GM12875 (cell line): ENCODE data around the gene ACVRL1.

Experiments used
- H3K4me3 ChIP-seq: one replicate; pipeline ENCODE4 v1.5.1; 2011; ENCODE audit warnings: low read depth, low read length, control low read depth
- TF ChIP-seq, protein P1 (sequence below): IDR thresholded peaks from 2 replicates; pipeline ENCODE4 v1.5.1; 2011; ENCODE audit warnings: low read depth, mild to moderate bottlenecking, control low read depth, inconsistent platforms, low read length, moderate library complexity, borderline replicate concordance; ENCODE audit not compliant: insufficient read depth

Gene ACVRL1

DNA sequence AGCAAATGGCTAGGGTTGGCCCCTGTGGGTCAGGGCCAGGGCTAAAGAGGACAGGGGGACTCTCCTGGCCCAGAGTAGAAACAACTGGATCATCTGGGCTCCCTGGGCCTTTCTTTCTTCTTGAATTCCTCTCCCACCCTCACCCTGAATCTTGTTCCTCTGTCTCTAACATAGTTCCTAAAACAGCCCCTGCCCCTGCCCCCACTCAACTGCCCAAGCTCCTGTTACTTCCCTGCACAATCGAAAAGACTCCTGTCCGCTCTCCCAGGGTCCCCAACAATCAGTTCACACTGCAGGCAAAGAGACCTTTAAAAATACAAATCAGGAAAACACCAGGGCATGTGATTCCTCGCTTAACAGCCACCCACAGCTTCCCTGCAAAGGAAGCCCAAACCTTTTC is 37.4 kb upstream of the ACVRL1 start:
- TF ChIP-seq, protein P1, sequence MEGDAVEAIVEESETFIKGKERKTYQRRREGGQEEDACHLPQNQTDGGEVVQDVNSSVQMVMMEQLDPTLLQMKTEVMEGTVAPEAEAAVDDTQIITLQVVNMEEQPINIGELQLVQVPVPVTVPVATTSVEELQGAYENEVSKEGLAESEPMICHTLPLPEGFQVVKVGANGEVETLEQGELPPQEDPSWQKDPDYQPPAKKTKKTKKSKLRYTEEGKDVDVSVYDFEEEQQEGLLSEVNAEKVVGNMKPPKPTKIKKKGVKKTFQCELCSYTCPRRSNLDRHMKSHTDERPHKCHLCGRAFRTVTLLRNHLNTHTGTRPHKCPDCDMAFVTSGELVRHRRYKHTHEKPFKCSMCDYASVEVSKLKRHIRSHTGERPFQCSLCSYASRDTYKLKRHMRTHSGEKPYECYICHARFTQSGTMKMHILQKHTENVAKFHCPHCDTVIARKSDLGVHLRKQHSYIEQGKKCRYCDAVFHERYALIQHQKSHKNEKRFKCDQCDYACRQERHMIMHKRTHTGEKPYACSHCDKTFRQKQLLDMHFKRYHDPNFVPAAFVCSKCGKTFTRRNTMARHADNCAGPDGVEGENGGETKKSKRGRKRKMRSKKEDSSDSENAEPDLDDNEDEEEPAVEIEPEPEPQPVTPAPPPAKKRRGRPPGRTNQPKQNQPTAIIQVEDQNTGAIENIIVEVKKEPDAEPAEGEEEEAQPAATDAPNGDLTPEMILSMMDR, result no peak
- no peak overlapping the region for H3K4me3 ChIP-seq

- H3K4me3 ChIP-seq, result no peak overlapping the region
- TF ChIP-seq, protein P1, result no peak
These were observed 36.8 kb upstream of the ACVRL1 start for GRCh38 chr12:51870504-51870903.

DNA sequence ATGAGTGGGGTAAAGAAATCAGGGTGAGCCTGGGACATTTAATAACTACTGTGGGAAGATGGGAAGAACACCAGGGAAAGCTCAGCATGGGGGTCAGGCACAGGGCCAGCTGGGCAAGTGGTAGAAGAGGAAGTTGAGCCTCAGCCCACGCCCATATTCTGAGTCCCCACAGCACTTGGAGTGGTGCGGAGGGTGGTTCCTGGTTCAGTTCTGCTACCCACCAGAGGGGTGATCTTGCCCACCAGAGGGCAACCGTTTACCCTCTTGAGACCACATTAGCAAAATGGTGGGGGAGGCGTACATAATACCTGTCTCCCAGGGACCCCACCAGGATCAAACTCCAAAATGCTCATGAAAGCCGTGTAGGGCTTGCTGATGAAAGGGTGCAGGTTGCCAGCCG is 36.2 kb upstream of the ACVRL1 start:
- no peak overlapping the region for H3K4me3 ChIP-seq
- TF ChIP-seq, protein P1, result no peak

GRCh38 chr12:51871918-51872688 is 35.2 kb upstream of the ACVRL1 start:
- H3K4me3 ChIP-seq, result no peak overlapping the region
- TF ChIP-seq, protein P1, result no peak

DNA sequence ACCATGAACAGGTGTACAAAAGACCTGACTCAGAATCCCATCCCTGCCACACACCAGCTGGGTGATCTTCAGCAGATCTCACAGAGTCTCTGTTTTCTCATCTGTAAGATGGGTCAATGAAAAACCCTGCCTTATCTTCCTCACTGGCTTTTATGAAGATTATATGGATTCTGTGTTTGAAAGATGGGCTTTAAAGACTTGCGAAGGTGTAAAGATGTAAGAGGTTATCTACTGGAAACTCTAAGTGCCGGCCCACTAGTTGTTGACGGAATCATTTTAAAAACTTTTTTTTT is 34.7 kb upstream of the ACVRL1 start:
- TF ChIP-seq, protein P1, result no peak
- H3K4me3 ChIP-seq, result no peak overlapping the region

DNA sequence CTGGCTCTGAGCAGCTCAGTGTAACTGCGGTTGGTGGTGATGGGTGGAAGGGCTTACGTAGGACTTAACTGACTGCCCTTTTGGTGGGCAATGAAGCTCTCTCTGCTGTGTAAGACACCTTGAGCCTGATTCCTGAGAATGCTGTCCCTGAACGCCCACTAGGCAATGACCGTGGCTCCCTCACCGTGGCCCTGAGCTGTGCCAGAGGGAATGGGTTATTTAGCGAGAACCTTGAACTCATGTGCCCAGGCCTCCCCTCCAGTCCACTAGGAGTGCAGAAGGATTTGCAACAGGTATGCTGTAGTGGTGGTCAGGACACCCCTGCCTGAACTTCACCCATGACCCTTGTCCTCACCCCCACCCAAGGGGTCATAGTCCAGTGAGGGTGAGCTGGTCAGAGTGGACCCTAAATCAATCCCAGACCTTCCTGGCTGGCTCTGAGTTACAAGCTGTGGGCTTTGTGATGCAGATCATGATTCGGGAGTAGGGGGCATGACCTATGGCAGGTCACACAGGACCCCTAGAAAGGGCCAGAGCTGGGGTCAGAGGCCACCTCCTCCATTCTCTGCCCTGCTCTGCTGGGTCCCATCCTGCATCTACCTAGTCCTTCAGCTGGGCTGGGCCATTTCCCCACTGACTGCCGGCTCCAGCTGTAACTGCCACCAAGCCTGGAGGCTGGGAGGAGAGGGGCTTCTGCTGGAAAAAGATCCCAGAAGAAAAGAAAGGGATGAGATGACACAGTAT is 33.9 kb upstream of the ACVRL1 start:
- TF ChIP-seq, protein P1, result no peak
- no peak overlapping the region for H3K4me3 ChIP-seq

DNA sequence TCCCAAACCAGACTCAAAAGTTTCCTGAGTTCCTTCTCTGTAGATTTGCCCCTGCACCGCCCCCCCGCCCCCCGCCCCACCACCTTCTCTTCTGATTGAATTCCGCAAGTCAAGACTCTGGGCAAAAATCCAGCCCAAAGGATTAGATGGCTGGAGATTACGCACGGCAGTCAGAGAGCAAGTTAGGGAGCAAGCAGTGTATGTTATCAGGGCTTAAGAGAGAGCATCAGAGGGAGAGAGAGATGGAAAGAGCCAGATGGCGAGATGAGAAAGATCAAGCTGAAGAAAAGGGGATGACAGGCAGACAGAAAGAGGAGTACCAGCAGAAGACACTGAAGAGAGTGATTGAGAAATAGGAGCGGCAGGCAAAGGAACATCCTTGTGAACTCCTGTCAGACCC is 33.3 kb upstream of the ACVRL1 start:
- TF ChIP-seq, protein P1, result no peak
- H3K4me3 ChIP-seq, result no peak overlapping the region
